Parathyroid adenoma (tissue), 2 donors: ENCODE results near the gene UBE4A.
A peak's percentile ranks its signal among the peaks of the same experiment; 100 is the strongest.

Experiments used
- H2AFZ ChIP-seq: fragments of 300-600 bp; sonication (generic); one replicate; pipeline ENCODE4 v1.7.0; 2017; ENCODE audit warnings: antibody characterized with exemption, mild to moderate bottlenecking
- H3K27ac ChIP-seq: fragments of 300-600 bp; sonication (generic); one replicate; pipeline ENCODE4 v1.7.0; 2017
- H3K27me3 ChIP-seq: fragments of 300-600 bp; sonication (generic); one replicate; pipeline ENCODE4 v1.7.0; 2017; ENCODE audit warnings: low read length; ENCODE audit not compliant: control insufficient read depth, insufficient read depth
- H3K36me3 ChIP-seq: fragments of 300-600 bp; sonication (generic); one replicate; pipeline ENCODE4 v1.7.0; 2017; ENCODE audit warnings: low read length; ENCODE audit not compliant: control insufficient read depth, insufficient read depth
- H3K4me1 ChIP-seq: fragments of 300-600 bp; sonication (generic); one replicate; pipeline ENCODE4 v1.7.0; 2017; ENCODE audit warnings: control low read depth
- H3K4me2 ChIP-seq: fragments of 300-600 bp; sonication (generic); one replicate; pipeline ENCODE4 v1.7.0; 2017; ENCODE audit warnings: low read length
- H3K4me3 ChIP-seq: fragments of 300-600 bp; sonication (generic); one replicate; pipeline ENCODE4 v1.7.0; 2017; ENCODE audit warnings: low read depth, low read length
- H3K79me2 ChIP-seq: fragments of 300-600 bp; sonication (generic); one replicate; pipeline ENCODE4 v1.7.0; 2017; ENCODE audit warnings: control low read depth
- H3K9ac ChIP-seq: fragments of 300-600 bp; sonication (generic); one replicate; pipeline ENCODE4 v1.7.0; 2017; ENCODE audit warnings: mild to moderate bottlenecking
- H3K9me3 ChIP-seq: fragments of 300-600 bp; sonication (generic); one replicate; pipeline ENCODE4 v1.7.0; 2017; ENCODE audit warnings: low read length; ENCODE audit not compliant: control insufficient read depth
- CTCF ChIP-seq: fragments of 300-600 bp; sonication (generic); IDR thresholded peaks from one replicate; pipeline ENCODE4 v1.7.0; 2017; ENCODE audit warnings: antibody characterized with exemption, mild to moderate bottlenecking
- donor health status: primary hyperparathyroidism.

UBE4A gene

GRCh38 chr11:118417801-118418200 is 58.4 kb downstream of the UBE4A start:
- no peak overlapping the region for H2AFZ ChIP-seq
- no peak overlapping the region for H3K4me3 ChIP-seq
- H3K27me3 ChIP-seq, result no peaks in the 10 kb centered on the region
- H3K9me3 ChIP-seq, result no peaks in the 10 kb centered on the region
- H3K4me2 ChIP-seq, result no peak overlapping the region
- no peak for TF ChIP-seq CTCF
- H3K79me2 ChIP-seq, result no peaks in the 10 kb centered on the region
- peaks cover 2% of the 10 kb centered on the region for H3K4me1 ChIP-seq
- no peak overlapping the region for H3K9ac ChIP-seq
- H3K36me3 ChIP-seq, result no peaks in the 10 kb centered on the region
- H3K27ac ChIP-seq, result no peak overlapping the region

DNA sequence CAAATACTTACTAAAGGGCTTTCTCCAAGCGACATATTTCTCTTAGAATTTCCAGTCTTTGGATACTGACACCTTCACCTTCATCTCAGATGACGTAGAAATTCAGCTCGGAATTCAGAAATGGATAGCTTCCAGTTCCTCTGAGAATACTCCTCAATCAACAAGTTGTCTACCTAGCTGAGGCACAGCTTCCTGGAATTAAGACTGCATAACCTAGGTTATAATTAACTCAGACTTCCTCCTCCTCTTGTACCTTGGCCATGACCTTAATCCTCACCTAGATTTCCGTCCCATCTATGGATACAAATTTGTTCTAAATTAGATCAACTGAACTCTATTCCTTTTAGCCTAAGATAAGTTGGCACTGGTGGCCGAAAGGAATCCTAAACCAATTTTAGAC is 59.4 kb downstream of the UBE4A start:
- H3K4me1 ChIP-seq, result peaks cover 2% of the 10 kb centered on the region
- H2AFZ ChIP-seq, result no peak overlapping the region
- H3K4me3 ChIP-seq, result no peak overlapping the region
- no peak for TF ChIP-seq CTCF
- H3K27ac ChIP-seq, result no peak overlapping the region
- H3K79me2 ChIP-seq, result no peaks in the 10 kb centered on the region
- no peaks in the 10 kb centered on the region for H3K9me3 ChIP-seq
- H3K4me2 ChIP-seq, result no peak overlapping the region
- no peaks in the 10 kb centered on the region for H3K27me3 ChIP-seq
- H3K9ac ChIP-seq, result no peak overlapping the region
- no peaks in the 10 kb centered on the region for H3K36me3 ChIP-seq

GRCh38 chr11:118427707-118428106 is 68.3 kb downstream of the UBE4A start:
- no peak overlapping the region for H2AFZ ChIP-seq
- no peaks in the 10 kb centered on the region for H3K27me3 ChIP-seq
- no peaks in the 10 kb centered on the region for H3K4me1 ChIP-seq
- no peaks in the 10 kb centered on the region for H3K36me3 ChIP-seq
- H3K4me3 ChIP-seq, result no peak overlapping the region
- no peak overlapping the region for H3K27ac ChIP-seq
- H3K79me2 ChIP-seq, result no peaks in the 10 kb centered on the region
- no peak overlapping the region for H3K9ac ChIP-seq
- H3K9me3 ChIP-seq, result no peaks in the 10 kb centered on the region
- H3K4me2 ChIP-seq, result no peak overlapping the region
- no peak for TF ChIP-seq CTCF

DNA sequence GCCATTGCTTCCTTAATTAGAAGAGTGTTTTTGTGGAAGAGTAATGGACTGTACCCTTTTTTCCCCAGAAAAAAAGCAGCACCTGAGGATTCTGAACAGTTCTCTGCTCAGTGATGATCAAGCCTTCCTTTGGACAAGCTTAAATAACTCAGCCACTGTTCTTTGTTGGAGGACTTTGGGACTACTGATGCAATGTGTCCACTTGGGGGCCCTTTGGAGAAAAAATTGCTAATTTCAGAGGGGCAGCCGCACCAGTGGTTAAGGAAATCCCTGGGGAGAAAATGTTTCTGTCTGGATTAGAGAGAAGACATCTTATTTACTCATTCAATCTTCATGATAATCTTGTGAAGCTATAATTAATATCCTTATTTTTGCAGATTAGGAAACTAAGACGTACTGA is 71.6 kb downstream of the UBE4A start:
- Histone ChIP-seq H3K9me3 (no peaks in the 10 kb centered on the region), H3K27ac (no peak overlapping the region), H3K9ac (no peak overlapping the region), H2AFZ (no peak overlapping the region), H3K79me2 (no peaks in the 10 kb centered on the region), H3K27me3 (no peaks in the 10 kb centered on the region), H3K4me2 (no peak overlapping the region), H3K4me3 (no peak overlapping the region), H3K4me1 (no peaks in the 10 kb centered on the region), H3K36me3 (no peaks in the 10 kb centered on the region)
- TF ChIP-seq CTCF, result no peak

GRCh38 chr11:118434123-118434552 is 74.7 kb downstream of the UBE4A start:
- Histone ChIP-seq H3K79me2 (peaks cover under 1% of the 10 kb centered on the region), H3K27ac (no peak overlapping the region), H3K36me3 (no peaks in the 10 kb centered on the region), H3K4me3 (peak overlapping the region; percentile 63), H2AFZ (peak overlapping the region; percentile 84), H3K4me2 (peak overlapping the region; percentile 78), H3K4me1 (no peaks in the 10 kb centered on the region), H3K9me3 (no peaks in the 10 kb centered on the region), H3K9ac (no peak overlapping the region), H3K27me3 (no peaks in the 10 kb centered on the region)
- TF ChIP-seq CTCF, result no peak
